ENCODE measurements around the gene CCSER1. TPM values are rescaled to one million over a fixed set of nuclear protein-coding genes. Genes with fewer than 3 reads are reported as not detected.

CCSER1 gene
- total and polyA plus RNA-seq, 2 donors (not counting 1 experiment from before 2014, with no cell fraction given) = 10.7 to 39.5 TPM

GRCh38 chr4:91070736-91071135, 943.5 kb downstream of the CCSER1 start:
- TF ChIP-seq EZH2 (IDR thresholded peaks at IDR 0.05; ENCODE audit: borderline replicate concordance, insufficient read depth, low read depth, low read length, poor library complexity, severe bottlenecking) = no peak
- TF ChIP-seq, protein P1, sequence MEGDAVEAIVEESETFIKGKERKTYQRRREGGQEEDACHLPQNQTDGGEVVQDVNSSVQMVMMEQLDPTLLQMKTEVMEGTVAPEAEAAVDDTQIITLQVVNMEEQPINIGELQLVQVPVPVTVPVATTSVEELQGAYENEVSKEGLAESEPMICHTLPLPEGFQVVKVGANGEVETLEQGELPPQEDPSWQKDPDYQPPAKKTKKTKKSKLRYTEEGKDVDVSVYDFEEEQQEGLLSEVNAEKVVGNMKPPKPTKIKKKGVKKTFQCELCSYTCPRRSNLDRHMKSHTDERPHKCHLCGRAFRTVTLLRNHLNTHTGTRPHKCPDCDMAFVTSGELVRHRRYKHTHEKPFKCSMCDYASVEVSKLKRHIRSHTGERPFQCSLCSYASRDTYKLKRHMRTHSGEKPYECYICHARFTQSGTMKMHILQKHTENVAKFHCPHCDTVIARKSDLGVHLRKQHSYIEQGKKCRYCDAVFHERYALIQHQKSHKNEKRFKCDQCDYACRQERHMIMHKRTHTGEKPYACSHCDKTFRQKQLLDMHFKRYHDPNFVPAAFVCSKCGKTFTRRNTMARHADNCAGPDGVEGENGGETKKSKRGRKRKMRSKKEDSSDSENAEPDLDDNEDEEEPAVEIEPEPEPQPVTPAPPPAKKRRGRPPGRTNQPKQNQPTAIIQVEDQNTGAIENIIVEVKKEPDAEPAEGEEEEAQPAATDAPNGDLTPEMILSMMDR (IDR thresholded peaks at IDR 0.05) = no peak
- H3K27me3 Mint-ChIP-seq = no peaks in the 10 kb centered on the region

GRCh38 chr4:91076147-91076546, 949.0 kb downstream of the CCSER1 start:
- H3K27me3 ChIP-seq (replicated peaks in 1 of 4; ENCODE audit: control extremely low read depth in 1 of 4, control insufficient read depth in 3 of 4, insufficient read depth in 4 of 4, low read length in 3 of 4) = no peaks in the 10 kb centered on the region
- no peaks in the 10 kb centered on the region for H4K20me1 ChIP-seq (ENCODE audit: control insufficient read depth, insufficient read depth, low read length, poor library complexity, severe bottlenecking)
- Mint-ChIP-seq H3K9me3 (ENCODE audit: insufficient read depth) (peaks cover 7% of the 10 kb centered on the region), H3K27ac (no peak overlapping the region), H3K4me3 (no peak overlapping the region), H3K27me3 (no peaks in the 10 kb centered on the region), H3K4me1 (no peaks in the 10 kb centered on the region)
- intact Hi-C loops (cut with micrococcal nuclease) = no loop called here
- no peaks in the 10 kb centered on the region for H3K79me2 ChIP-seq (ENCODE audit: control insufficient read depth, insufficient read depth, low read length)
- no peaks in the 10 kb centered on the region for H3K36me3 ChIP-seq (replicated peaks in 1 of 2; ENCODE audit: control extremely low read depth in 1 of 2, control insufficient read depth in 1 of 2, extremely low read depth in 1 of 2, insufficient read depth in 2 of 2, low read length in 1 of 2)
- H3K4me2 ChIP-seq (replicated peaks; ENCODE audit: low read depth, low read length, poor library complexity, severe bottlenecking) = no peak overlapping the region
- no peak overlapping the region for H2AFZ ChIP-seq (ENCODE audit: insufficient read depth, low read depth, low read length, poor library complexity, severe bottlenecking)
- CTCF ChIA-PET = no interaction called here
- H3K9ac ChIP-seq (ENCODE audit: low read length) = no peak overlapping the region
- DNase-seq (no peak), ATAC-seq (ENCODE audit: low read depth) (no peak)
- TF ChIP-seq EZH2 (IDR thresholded peaks at IDR 0.05; ENCODE audit: borderline replicate concordance, insufficient read depth, low read depth, low read length, poor library complexity, severe bottlenecking) = no peak
- TF ChIP-seq, protein P1 (IDR thresholded peaks at IDR 0.05) = no peak
- H3K9me3 ChIP-seq (ENCODE audit: control extremely low read depth in 1 of 3, control insufficient read depth in 2 of 3, insufficient read depth in 1 of 3, low read length in 2 of 3) = peaks cover 0 to 9% (median 0%) of the 10 kb centered on the region in 3 donors
- no peak overlapping the region for H3K27ac ChIP-seq (ENCODE audit: low read length in 2 of 2)
- H3K4me3 ChIP-seq (ENCODE audit: control extremely low read depth in 1 of 5, extremely low read depth in 1 of 5, insufficient read depth in 1 of 5, low read depth in 2 of 5, low read length in 4 of 5) = no peak overlapping the region
- no peaks in the 10 kb centered on the region for H3K4me1 ChIP-seq (ENCODE audit: control insufficient read depth in 2 of 2, insufficient read depth in 2 of 2, low read length in 2 of 2)
- POLR2A ChIA-PET = no interaction called here

More at GRCh38 chr4:91070736-91071135, 943.5 kb downstream of the CCSER1 start:
- H3K4me3 ChIP-seq (ENCODE audit: control extremely low read depth in 1 of 5, extremely low read depth in 1 of 5, insufficient read depth in 1 of 5, low read depth in 2 of 5, low read length in 4 of 5) = no peak overlapping the region
- H3K79me2 ChIP-seq (ENCODE audit: control insufficient read depth, insufficient read depth, low read length) = no peaks in the 10 kb centered on the region
- ChIA-PET POLR2A (no interaction called here), CTCF (no interaction called here)
- Mint-ChIP-seq H3K27ac (no peak overlapping the region), H3K4me3 (no peak overlapping the region), H3K4me1 (no peaks in the 10 kb centered on the region), H3K9me3 (ENCODE audit: insufficient read depth) (peaks cover under 1% of the 10 kb centered on the region)
- peaks cover 0 to 4% (median 0%) of the 10 kb centered on the region in 3 donors for H3K9me3 ChIP-seq (ENCODE audit: control extremely low read depth in 1 of 3, control insufficient read depth in 2 of 3, insufficient read depth in 1 of 3, low read length in 2 of 3)
- no peaks in the 10 kb centered on the region for H4K20me1 ChIP-seq (ENCODE audit: control insufficient read depth, insufficient read depth, low read length, poor library complexity, severe bottlenecking)
- no peak overlapping the region for H2AFZ ChIP-seq (ENCODE audit: insufficient read depth, low read depth, low read length, poor library complexity, severe bottlenecking)
- H3K9ac ChIP-seq (ENCODE audit: low read length) = no peak overlapping the region
- intact Hi-C loops (cut with micrococcal nuclease) = no loop called here
- no CpG with 5 or more reads among the region's 3 CpGs for WGBS (ENCODE audit: insufficient coverage)
- DNase-seq (no peak), ATAC-seq (ENCODE audit: low read depth) (no peak)
- H3K4me2 ChIP-seq (replicated peaks; ENCODE audit: low read depth, low read length, poor library complexity, severe bottlenecking) = no peak overlapping the region
- no peaks in the 10 kb centered on the region for H3K36me3 ChIP-seq (replicated peaks in 1 of 2; ENCODE audit: control extremely low read depth in 1 of 2, control insufficient read depth in 1 of 2, extremely low read depth in 1 of 2, insufficient read depth in 2 of 2, low read length in 1 of 2)
- H3K4me1 ChIP-seq (ENCODE audit: control insufficient read depth in 2 of 2, insufficient read depth in 2 of 2, low read length in 2 of 2) = no peaks in the 10 kb centered on the region
- H3K27ac ChIP-seq (ENCODE audit: low read length in 2 of 2) = no peak overlapping the region
- no peaks in the 10 kb centered on the region for H3K27me3 ChIP-seq (replicated peaks in 1 of 4; ENCODE audit: control extremely low read depth in 1 of 4, control insufficient read depth in 3 of 4, insufficient read depth in 4 of 4, low read length in 3 of 4)

Measured in B cell (primary cell).